Gastroesophageal sphincter (tissue), 4 donors: ENCODE results near the gene EPHA6. TPM values are rescaled to one million over a fixed set of nuclear protein-coding genes. Genes with fewer than 3 reads are reported as not detected.

Experiments used
- ATAC-seq: fragments of 150-250 bp; one replicate; pipeline ENCODE4 v1.9.1; 2016; ENCODE audit warnings: mild to moderate bottlenecking, moderate library complexity
- H3K27ac ChIP-seq, 4 donors: fragments of 200-600 bp; sonication (generic) in 3 of 4; 1 replicate in 3 of 4; 2 replicates in 1 of 4; pipeline ENCODE4 v1.5.1; 2016 to 2019
- H3K27me3 ChIP-seq: fragments of 200-600 bp; sonication (generic); one replicate; pipeline ENCODE4 v1.5.1; 2019
- H3K36me3 ChIP-seq, 2 donors: fragments of 200-600 bp; sonication (generic); one replicate each; pipeline ENCODE4 v1.5.1; 2019; ENCODE audit warnings: control low read depth in 1 of 2
- H3K4me1 ChIP-seq, 3 donors: fragments of 200-600 bp; sonication (generic); 1 replicate in 2 of 3; 2 replicates in 1 of 3; pipeline ENCODE4 v1.5.1; 2016 to 2019; ENCODE audit warnings: control low read depth in 2 of 3
- H3K4me3 ChIP-seq, 2 donors: fragments of 200-600 bp; sonication (generic); one replicate each; pipeline ENCODE4 v1.5.1; 2019; ENCODE audit warnings: mild to moderate bottlenecking in 1 of 2, moderate library complexity in 1 of 2
- H3K9me3 ChIP-seq, 3 donors: fragments of 200-600 bp; sonication (generic); one replicate each; pipeline ENCODE4 v1.5.1; 2017 to 2019; ENCODE audit warnings: control low read depth in 2 of 3
- EP300 ChIP-seq: sonication (generic); formaldehyde crosslinking; IDR thresholded peaks from one replicate; pipeline ENCODE4 v1.6.1; 2017; ENCODE audit warnings: antibody characterized with exemption, mild to moderate bottlenecking
- POLR2A ChIP-seq, 2 donors: fragments of 450-650 bp; IDR thresholded peaks; one replicate each; pipeline ENCODE4 v1.6.1; 2017; ENCODE audit warnings: antibody characterized with exemption in 2 of 2, mild to moderate bottlenecking in 2 of 2, moderate library complexity in 1 of 2
- POLR2AphosphoS5 ChIP-seq: sonication (generic); formaldehyde crosslinking; IDR thresholded peaks from one replicate; pipeline ENCODE4 v1.6.1; 2017; ENCODE audit warnings: antibody characterized with exemption
- WGBS, 2 donors: methylation state at CpG; one replicate each; pipeline ENCODE4 v1.1.5; 2018; ENCODE audit warnings: low coverage in 1 of 2; 5-methylcytosine and 5-hydroxymethylcytosine counted together
- total RNA-seq, 4 donors: library from RNA; depleted of rRNA; stranded (reverse); fragments of >200 nt; gene quantifications; one replicate each; pipeline ENCODE4 v1.1.0, GENCODE V29; 2016
- TF ChIP-seq, protein P1 (sequence below), 4 experiments: fragments of 200-600 bp in 2 of 4; fragments of 450-650 bp in 2 of 4; sonication (generic) in 1 of 4; IDR thresholded peaks; one replicate each; pipeline ENCODE4 v1.5.1; 2017 to 2019; ENCODE audit warnings: antibody characterized with exemption in 4 of 4, mild to moderate bottlenecking in 2 of 4, moderate library complexity in 2 of 4

The EPHA6 gene
- total RNA-seq, 4 donors from 2014 or later: 1.6 to 4.2 (median 2.9) TPM

DNA sequence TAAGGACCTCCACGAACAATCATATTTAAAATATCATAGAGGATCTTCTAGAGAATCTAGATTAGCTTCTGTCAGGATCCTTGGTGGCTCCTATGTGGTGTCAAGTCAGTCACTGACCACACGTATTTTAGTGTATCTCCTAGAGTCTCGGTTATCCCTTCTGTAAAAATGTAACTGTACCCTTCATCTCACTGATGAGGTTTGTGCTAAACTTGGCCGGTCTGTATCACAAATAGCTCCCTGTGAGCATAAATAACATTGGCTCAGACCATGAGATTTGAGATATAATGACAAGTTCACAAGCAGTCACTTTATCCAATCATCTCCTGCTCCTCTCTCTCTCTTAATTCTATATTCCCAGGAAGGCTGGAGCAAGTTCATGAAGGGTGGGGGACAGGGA, 856.6 kb downstream of the EPHA6 start:
- Histone ChIP-seq H3K27ac (no peak overlapping the region), H3K9me3 (no peaks in the 10 kb centered on the region), H3K4me1 (no peaks in the 10 kb centered on the region), H3K27me3 (no peaks in the 10 kb centered on the region), H3K36me3 (no peaks in the 10 kb centered on the region), H3K4me3 (no peak overlapping the region)
- 78 to 83% methylated on average over 4 of the region's 4 CpGs for WGBS, 2 donors
- no peak for ATAC-seq
- no peak for TF ChIP-seq EP300
- TF ChIP-seq POLR2AphosphoS5: no peak
- no peak for TF ChIP-seq POLR2A (IDR thresholded peaks at IDR 0.05)
- TF ChIP-seq, protein P1, sequence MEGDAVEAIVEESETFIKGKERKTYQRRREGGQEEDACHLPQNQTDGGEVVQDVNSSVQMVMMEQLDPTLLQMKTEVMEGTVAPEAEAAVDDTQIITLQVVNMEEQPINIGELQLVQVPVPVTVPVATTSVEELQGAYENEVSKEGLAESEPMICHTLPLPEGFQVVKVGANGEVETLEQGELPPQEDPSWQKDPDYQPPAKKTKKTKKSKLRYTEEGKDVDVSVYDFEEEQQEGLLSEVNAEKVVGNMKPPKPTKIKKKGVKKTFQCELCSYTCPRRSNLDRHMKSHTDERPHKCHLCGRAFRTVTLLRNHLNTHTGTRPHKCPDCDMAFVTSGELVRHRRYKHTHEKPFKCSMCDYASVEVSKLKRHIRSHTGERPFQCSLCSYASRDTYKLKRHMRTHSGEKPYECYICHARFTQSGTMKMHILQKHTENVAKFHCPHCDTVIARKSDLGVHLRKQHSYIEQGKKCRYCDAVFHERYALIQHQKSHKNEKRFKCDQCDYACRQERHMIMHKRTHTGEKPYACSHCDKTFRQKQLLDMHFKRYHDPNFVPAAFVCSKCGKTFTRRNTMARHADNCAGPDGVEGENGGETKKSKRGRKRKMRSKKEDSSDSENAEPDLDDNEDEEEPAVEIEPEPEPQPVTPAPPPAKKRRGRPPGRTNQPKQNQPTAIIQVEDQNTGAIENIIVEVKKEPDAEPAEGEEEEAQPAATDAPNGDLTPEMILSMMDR (IDR thresholded peaks at IDR 0.05): no peak

DNA sequence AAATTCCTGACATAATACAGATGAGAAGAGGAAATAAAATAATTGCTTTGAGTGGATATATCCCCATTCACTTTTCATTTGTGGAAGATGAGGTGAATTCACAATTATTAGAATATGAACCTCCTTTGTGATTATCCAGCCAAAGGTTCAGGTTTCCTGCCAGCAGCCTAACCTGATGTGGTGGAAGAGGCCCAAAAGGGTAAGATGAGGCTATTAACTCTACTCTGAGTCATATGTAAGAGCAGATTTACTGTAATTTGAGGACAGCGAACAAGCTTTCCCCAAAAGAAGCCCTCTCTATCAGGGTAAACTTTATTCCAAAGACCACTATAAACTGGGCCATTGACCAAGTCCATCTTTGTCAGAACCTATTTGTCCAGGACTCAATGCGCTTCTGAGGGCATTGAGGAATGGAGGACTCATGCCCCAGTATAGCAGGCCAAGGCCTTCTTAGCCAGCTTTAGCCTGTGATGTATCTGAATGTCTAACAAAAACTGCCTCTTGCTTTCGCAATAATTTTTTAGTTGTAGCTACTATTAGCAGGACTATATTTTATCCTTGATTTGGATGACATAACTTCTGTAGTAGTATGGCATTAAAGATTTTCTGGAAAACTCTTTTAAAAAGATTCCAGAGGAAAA, 859.1 kb downstream of the EPHA6 start:
- 87 to 92% methylated on average over 3 of the region's 3 CpGs for WGBS, 2 donors
- no peak for ATAC-seq
- Histone ChIP-seq H3K4me3 (no peak overlapping the region), H3K36me3 (no peaks in the 10 kb centered on the region), H3K4me1 (no peaks in the 10 kb centered on the region), H3K9me3 (no peaks in the 10 kb centered on the region), H3K27me3 (no peaks in the 10 kb centered on the region), H3K27ac (no peak overlapping the region)
- TF ChIP-seq, protein P1 (IDR thresholded peaks at IDR 0.05): no peak
- TF ChIP-seq POLR2AphosphoS5 (no peak), EP300 (no peak), POLR2A (IDR thresholded peaks at IDR 0.05) (no peak)

DNA sequence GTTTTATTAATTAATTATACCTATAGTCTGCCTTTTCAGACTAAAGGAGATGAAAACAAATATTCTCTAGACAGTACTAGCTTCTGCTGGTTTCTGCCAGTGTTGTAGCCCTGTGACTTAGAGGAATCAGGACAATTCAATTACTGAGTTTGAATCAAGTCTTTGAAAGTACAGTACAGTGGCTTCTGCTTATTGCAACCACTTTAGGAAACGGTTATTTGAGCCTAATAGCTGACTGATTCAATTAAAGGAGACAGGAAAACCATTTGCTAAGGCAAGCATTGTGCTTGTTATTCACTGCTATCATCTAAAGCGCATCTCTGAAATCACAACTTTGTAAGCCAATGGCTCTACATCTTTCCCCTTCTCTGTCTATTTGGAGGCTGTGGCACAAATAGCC, 860.1 kb downstream of the EPHA6 start:
- no peak overlapping the region for H3K4me3 ChIP-seq
- H3K36me3 ChIP-seq: no peaks in the 10 kb centered on the region
- no peaks in the 10 kb centered on the region for H3K27me3 ChIP-seq
- ATAC-seq: no peak
- H3K4me1 ChIP-seq: no peaks in the 10 kb centered on the region
- no peak overlapping the region for H3K27ac ChIP-seq
- 68 to 86% methylated on average over 2 of the region's 2 CpGs for WGBS, 2 donors
- no peak for TF ChIP-seq POLR2A (IDR thresholded peaks at IDR 0.05)
- TF ChIP-seq POLR2AphosphoS5: no peak
- TF ChIP-seq, protein P1 (IDR thresholded peaks at IDR 0.05): no peak
- TF ChIP-seq EP300: no peak
- no peaks in the 10 kb centered on the region for H3K9me3 ChIP-seq

DNA sequence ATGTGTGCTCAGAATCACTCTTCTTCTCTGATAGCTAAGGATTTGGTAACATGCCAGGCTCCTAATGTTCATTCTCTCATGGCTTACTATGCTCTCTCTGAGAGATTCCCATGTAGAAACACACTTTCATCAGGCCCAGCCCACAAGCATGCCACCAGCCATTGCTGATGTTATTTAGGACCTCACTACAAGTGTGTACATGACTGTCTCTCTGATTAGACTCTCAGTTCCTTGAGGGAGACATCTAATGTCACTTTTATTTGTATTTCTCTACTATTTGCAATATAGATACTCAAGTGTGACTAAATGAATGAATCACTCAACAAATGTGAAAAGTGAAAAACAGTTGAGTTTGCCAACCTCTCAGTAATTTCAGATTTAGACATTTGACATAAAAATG, 865.8 kb downstream of the EPHA6 start:
- Histone ChIP-seq H3K9me3 (no peaks in the 10 kb centered on the region), H3K27me3 (no peaks in the 10 kb centered on the region), H3K27ac (no peak overlapping the region), H3K4me3 (no peak overlapping the region), H3K36me3 (no peaks in the 10 kb centered on the region), H3K4me1 (no peaks in the 10 kb centered on the region)
- TF ChIP-seq, protein P1 (IDR thresholded peaks at IDR 0.05): no peak
- no peak for TF ChIP-seq EP300
- no peak for TF ChIP-seq POLR2AphosphoS5
- no peak for ATAC-seq

DNA sequence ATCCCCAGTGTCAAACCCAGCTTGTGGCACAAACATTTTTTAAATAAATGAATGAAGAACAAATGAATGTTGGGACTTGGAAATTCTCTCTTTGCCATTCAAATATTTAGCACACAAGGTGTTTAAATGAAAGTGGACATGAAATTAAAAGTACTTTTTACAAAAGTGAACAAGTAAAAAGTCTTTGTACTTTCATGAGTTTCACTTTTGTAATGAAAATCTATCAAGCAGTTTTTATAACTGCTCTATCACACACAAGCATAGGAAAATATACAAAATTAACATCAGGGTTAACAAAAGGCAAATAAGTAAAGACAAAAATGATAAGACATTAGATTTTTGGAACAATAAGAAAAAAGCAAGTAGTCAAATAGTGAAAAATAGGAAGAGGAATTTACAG, 866.3 kb downstream of the EPHA6 start:
- Histone ChIP-seq H3K27ac (no peak overlapping the region), H3K36me3 (no peaks in the 10 kb centered on the region), H3K4me3 (no peak overlapping the region), H3K9me3 (no peaks in the 10 kb centered on the region), H3K27me3 (no peaks in the 10 kb centered on the region), H3K4me1 (no peaks in the 10 kb centered on the region)
- TF ChIP-seq POLR2A (IDR thresholded peaks at IDR 0.05) (no peak), EP300 (no peak), POLR2AphosphoS5 (no peak)
- TF ChIP-seq, protein P1 (IDR thresholded peaks at IDR 0.05): no peak
- ATAC-seq: no peak
